H9 (cell line): ENCODE data around the gene SLMAP. TPM values are rescaled to one million over a fixed set of nuclear protein-coding genes. Genes with fewer than 3 reads are reported as not detected.

Experiments
- DNase-seq: peaks from one replicate; pipeline ENCODE4 v3.0.0-alpha.2; 2017
- H2AFZ ChIP-seq: one replicate; pipeline ENCODE4 v1.6.1; 2013; ENCODE audit warnings: mild to moderate bottlenecking, low read length, control low read depth, moderate library complexity
- H2AK5ac ChIP-seq: 2 replicates; pipeline ENCODE4 v1.6.1; 2013; ENCODE audit warnings: low read length, control low read depth, mixed read lengths; ENCODE audit not compliant: insufficient read length
- H2BK120ac ChIP-seq: one replicate; pipeline ENCODE4 v1.6.1; 2013; ENCODE audit warnings: low read depth, mild to moderate bottlenecking, low read length, control low read depth, inconsistent platforms; ENCODE audit not compliant: poor library complexity, severe bottlenecking
- H2BK12ac ChIP-seq: 2 replicates; pipeline ENCODE4 v1.6.1; 2013; ENCODE audit warnings: low read length, control low read depth, mixed read lengths, low read depth; ENCODE audit not compliant: insufficient read length
- H2BK15ac ChIP-seq: 2 replicates; pipeline ENCODE4 v1.6.1; 2013; ENCODE audit warnings: low read depth, low read length, control low read depth
- H2BK20ac ChIP-seq: one replicate; pipeline ENCODE4 v1.6.1; 2013; ENCODE audit warnings: low read depth, mild to moderate bottlenecking, low read length, control low read depth, inconsistent platforms; ENCODE audit not compliant: poor library complexity, severe bottlenecking
- H2BK5ac ChIP-seq: 2 replicates; pipeline ENCODE4 v1.6.1; 2013; ENCODE audit warnings: low read length, control low read depth, mixed read lengths; ENCODE audit not compliant: insufficient read length
- H3K14ac ChIP-seq: 2 replicates; pipeline ENCODE4 v1.6.1; 2013; ENCODE audit warnings: low read length, control low read depth; ENCODE audit not compliant: insufficient read depth
- H3K18ac ChIP-seq: 2 replicates; pipeline ENCODE4 v1.6.1; 2013; ENCODE audit warnings: low read depth, mild to moderate bottlenecking, mixed read lengths, low read length, control low read depth; ENCODE audit not compliant: insufficient read length
- H3K23ac ChIP-seq: 2 replicates; pipeline ENCODE4 v1.6.1; 2013; ENCODE audit warnings: low read length, control low read depth, mixed read lengths, low read depth; ENCODE audit not compliant: insufficient read length
- H3K23me2 ChIP-seq: 2 replicates; pipeline ENCODE4 v1.6.1; 2013; ENCODE audit warnings: low read depth, mild to moderate bottlenecking, mixed read lengths, low read length, control low read depth; ENCODE audit not compliant: insufficient read length, poor library complexity, severe bottlenecking
- H3K27ac ChIP-seq: 2 replicates; pipeline ENCODE4 v1.5.1; 2013; ENCODE audit warnings: low read length, control low read depth, mixed read lengths, low read depth; ENCODE audit not compliant: insufficient read length
- H3K27me3 ChIP-seq: 2 replicates; pipeline ENCODE4 v1.6.1; 2013; ENCODE audit warnings: low read length, control low read depth, inconsistent platforms; ENCODE audit not compliant: insufficient read depth
- H3K4ac ChIP-seq: 2 replicates; pipeline ENCODE4 v1.6.1; 2013; ENCODE audit warnings: low read depth, mild to moderate bottlenecking, control low read depth, inconsistent platforms, low read length, moderate library complexity
- H3K4me1 ChIP-seq: 2 replicates; pipeline ENCODE4 v1.6.1; 2013; ENCODE audit warnings: low read length, control low read depth, inconsistent platforms; ENCODE audit not compliant: insufficient read depth
- H3K4me2 ChIP-seq: 2 replicates; pipeline ENCODE4 v1.6.1; 2013; ENCODE audit warnings: low read length, control low read depth, mixed read lengths; ENCODE audit not compliant: insufficient read length, insufficient read depth
- H3K56ac ChIP-seq: 2 replicates; pipeline ENCODE4 v1.6.1; 2013; ENCODE audit warnings: low read depth, mild to moderate bottlenecking, mixed read lengths, low read length, control low read depth; ENCODE audit not compliant: insufficient read length
- H3K79me1 ChIP-seq: 2 replicates; pipeline ENCODE4 v1.6.1; 2013; ENCODE audit warnings: low read depth, mild to moderate bottlenecking, moderate library complexity, low read length, control low read depth, inconsistent platforms; ENCODE audit not compliant: insufficient read depth, poor library complexity, severe bottlenecking
- H3K79me2 ChIP-seq: 2 replicates; pipeline ENCODE4 v1.6.1; 2013; ENCODE audit warnings: low read length, control low read depth, inconsistent platforms; ENCODE audit not compliant: insufficient read depth
- H3K9ac ChIP-seq: 2 replicates; pipeline ENCODE4 v1.6.1; 2013; ENCODE audit warnings: low read length, control low read depth, mixed read lengths; ENCODE audit not compliant: insufficient read length; ENCODE audit errors: extremely low read depth
- H3K9me3 ChIP-seq: one replicate; pipeline ENCODE4 v1.6.1; 2013; ENCODE audit warnings: low read depth, low read length, inconsistent platforms; ENCODE audit not compliant: control insufficient read depth
- H3T11ph ChIP-seq: one replicate; pipeline ENCODE4 v1.6.1; 2013; ENCODE audit warnings: mild to moderate bottlenecking, low read length, control low read depth, inconsistent platforms
- H4K20me1 ChIP-seq: one replicate; pipeline ENCODE4 v1.6.1; 2013; ENCODE audit not compliant: control insufficient read depth, insufficient read length, insufficient read depth
- H4K5ac ChIP-seq: 2 replicates; pipeline ENCODE4 v1.6.1; 2013; ENCODE audit warnings: low read depth, mild to moderate bottlenecking, mixed read lengths, low read length, control low read depth; ENCODE audit not compliant: insufficient read length
- H4K8ac ChIP-seq: replicated peaks from 2 replicates; pipeline ENCODE4 v1.6.1; 2013; ENCODE audit warnings: low read length, control low read depth, mixed read lengths, low read depth; ENCODE audit not compliant: insufficient read length
- H4K91ac ChIP-seq: 2 replicates; pipeline ENCODE4 v1.6.1; 2013; ENCODE audit warnings: low read depth, mild to moderate bottlenecking, moderate library complexity, mixed read lengths, low read length, control low read depth; ENCODE audit not compliant: insufficient read length
- H3K27ac Mint-ChIP-seq, 3 experiments: 2 replicates in 2 of 3; 3 replicates in 1 of 3; pipeline ENCODE4 v1.8.0; 2020 to 2021; ENCODE audit warnings: mixed read lengths in 3 of 3, mild to moderate bottlenecking in 1 of 3, moderate library complexity in 1 of 3
- H3K27me3 Mint-ChIP-seq: 2 replicates; pipeline ENCODE4 v1.8.0; 2021; ENCODE audit warnings: low read depth, mild to moderate bottlenecking, moderate library complexity, mixed read lengths
- H3K36me3 Mint-ChIP-seq, 3 experiments: 2 replicates in 2 of 3; 3 replicates in 1 of 3; pipeline ENCODE4 v1.8.0; 2020 to 2021; ENCODE audit warnings: low read depth in 3 of 3, mixed read lengths in 3 of 3; ENCODE audit not compliant: insufficient read depth in 1 of 3
- H3K4me1 Mint-ChIP-seq, 2 experiments: 2 replicates each; pipeline ENCODE4 v1.8.0; 2020; ENCODE audit warnings: mixed read lengths in 2 of 2
- H3K4me3 Mint-ChIP-seq, 2 experiments: 2 replicates in 1 of 2; 3 replicates in 1 of 2; pipeline ENCODE4 v1.8.0; 2020 to 2021; ENCODE audit warnings: mild to moderate bottlenecking in 2 of 2, mixed read lengths in 2 of 2, moderate library complexity in 1 of 2
- H3K9me3 Mint-ChIP-seq, 2 experiments: 2 replicates in 1 of 2; 3 replicates in 1 of 2; pipeline ENCODE4 v1.8.0; 2020; ENCODE audit warnings: mild to moderate bottlenecking in 2 of 2, mixed read lengths in 2 of 2, moderate library complexity in 1 of 2
- CTCF ChIP-seq: fragments of 200-600 bp; sonication (generic); conservative IDR thresholded peaks from 3 replicates; pipeline ENCODE4 v1.8.0; 2021; ENCODE audit warnings: antibody characterized with exemption, mild to moderate bottlenecking
- WGBS: extraction: QIAGEN DNeasy Blood & Tissue Kit; methylation state at CpG from one replicate; pipeline ENCODE4 v1.1.7; 2013; ENCODE audit warnings: missing lambda C conversion rate, low lambda C conversion rate, mixed read lengths; ENCODE audit not compliant: insufficient read length; ENCODE audit errors: extremely low coverage; 5-methylcytosine and 5-hydroxymethylcytosine counted together
- total RNA-seq: library from RNA; stranded (reverse); gene quantifications from 2 replicates; pipeline ENCODE4 v1.2.1, GENCODE V29; 2021

The SLMAP gene
- total RNA-seq, 1 experiment from 2014 or later, result 65.1 TPM

- Histone ChIP-seq H4K20me1 (no peaks in the 10 kb centered on the region), H4K8ac (no peak overlapping the region), H3K27ac (no peak overlapping the region), H3T11ph (no peak overlapping the region), H3K79me2 (no peaks in the 10 kb centered on the region), H3K23ac (no peak overlapping the region), H2BK20ac (no peak overlapping the region), H2BK5ac (no peak overlapping the region), H2AK5ac (no peak overlapping the region), H3K27me3 (no peaks in the 10 kb centered on the region), H4K5ac (no peak overlapping the region), H2BK120ac (no peak overlapping the region), H3K4me1 (no peaks in the 10 kb centered on the region), H2BK12ac (no peak overlapping the region), H2AFZ (no peak overlapping the region), H3K56ac (no peak overlapping the region), H3K4ac (no peak overlapping the region), H3K4me2 (no peak overlapping the region), H3K23me2 (no peaks in the 10 kb centered on the region), H3K79me1 (no peaks in the 10 kb centered on the region), H3K9ac (no peak overlapping the region), H3K14ac (no peak overlapping the region), H4K91ac (no peak overlapping the region), H2BK15ac (no peak overlapping the region), H3K9me3 (no peaks in the 10 kb centered on the region), H3K18ac (no peak overlapping the region)
- no peak for TF ChIP-seq CTCF
- H3K27me3 Mint-ChIP-seq, result no peaks in the 10 kb centered on the region
- no peak overlapping the region for H3K4me3 Mint-ChIP-seq
- WGBS, result no CpG with 5 or more reads among the region's 2 CpGs
- H3K9me3 Mint-ChIP-seq, result no peaks in the 10 kb centered on the region
- H3K27ac Mint-ChIP-seq, result no peak overlapping the region
- no peaks in the 10 kb centered on the region for H3K4me1 Mint-ChIP-seq
- peaks cover 7 to 47% (median 21%) of the 10 kb centered on the region in 3 experiments; a peak in 6 of 7 replicates for H3K36me3 Mint-ChIP-seq
- DNase-seq, result no peak
These were observed 155.5 kb downstream of the SLMAP start for GRCh38 chr3:57911593-57911992.
